Cardiac septum (tissue), 1 donor: ENCODE results near the gene SMOC2. TPM values are rescaled to one million over a fixed set of nuclear protein-coding genes. Genes with fewer than 3 reads are reported as not detected.

ENCODE experiments used
- DNase-seq: peaks from one replicate; pipeline ENCODE4 v3.0.0-alpha.2; 2020; ENCODE audit warnings: low spot score
- intact Hi-C: fragments of 100-400 bp; cut with DNase I; formaldehyde crosslinking; loops from one replicate; pipeline ENCODE4 v1.14.0; 2022
- total RNA-seq: library from RNA; stranded (reverse); fragmentation: NEBNext Ultra II Directional; extraction: Animal tissue kit (Norgen Biotek cat#: 25700); gene quantifications from one replicate; pipeline ENCODE4 v1.2.1, GENCODE V29; 2021
- donor health status: DM: no; HTN: no; CAD: no.

Gene SMOC2
- total RNA-seq, 1 donor from 2014 or later = 37.2 TPM

GRCh38 chr6:168414336-168415097 lies 26.5 kb upstream of the SMOC2 start:
- intact Hi-C loops = no loop called here
- peak; percentile 19 for DNase-seq

DNA sequence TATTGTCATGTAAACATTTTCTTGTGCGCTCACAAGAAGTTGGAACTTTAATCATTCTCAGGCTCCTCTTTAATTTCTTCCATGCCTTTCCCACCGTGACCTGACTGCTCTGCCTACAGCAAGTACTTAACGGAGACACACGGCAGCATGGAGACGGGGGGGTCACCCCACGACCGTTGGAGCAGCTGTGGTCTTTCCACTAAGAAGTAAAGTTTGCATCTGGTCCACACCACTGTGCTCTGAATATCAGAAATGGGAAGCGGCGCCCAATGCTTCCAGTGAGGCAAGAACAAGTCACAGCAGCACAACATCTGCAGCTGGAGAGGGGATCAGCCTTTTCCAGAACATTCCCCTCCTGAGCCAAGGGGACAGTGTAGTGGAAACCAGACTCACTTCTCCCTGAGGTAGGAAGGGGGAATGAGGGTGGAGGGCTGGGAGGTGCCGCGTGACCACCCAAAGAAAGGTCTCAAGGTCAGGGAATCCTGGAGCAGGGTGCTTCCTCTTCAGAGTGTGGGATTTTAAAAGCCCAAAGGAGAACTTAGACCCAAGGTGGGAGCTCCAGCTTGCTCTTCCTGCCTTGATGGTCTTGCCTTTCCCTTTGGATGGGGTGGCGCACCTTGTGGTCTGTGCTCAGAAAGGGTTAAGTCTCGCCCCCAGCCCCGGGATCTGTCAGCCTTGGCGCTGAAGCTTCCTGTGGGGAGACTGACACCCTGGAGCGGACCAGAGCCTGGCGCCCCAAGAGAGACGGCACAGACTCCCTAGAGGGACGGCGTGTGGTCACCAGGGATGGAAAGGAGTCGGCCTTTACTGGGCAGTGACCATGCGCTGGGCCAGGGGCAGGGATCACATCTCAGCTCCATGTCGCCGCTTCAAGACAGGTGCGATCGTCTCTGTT lies 25.6 kb upstream of the SMOC2 start:
- no peak for DNase-seq
- intact Hi-C loops = no loop called here

GRCh38 chr6:168415993-168416530 lies 24.9 kb upstream of the SMOC2 start:
- no peak for DNase-seq
- intact Hi-C loops = no loop called here

GRCh38 chr6:168416531-168416930 lies 24.5 kb upstream of the SMOC2 start:
- intact Hi-C loops = no loop called here
- DNase-seq = peak; percentile 57

- intact Hi-C loops = no loop called here
- DNase-seq = no peak
Measured at GRCh38 chr6:168417191-168417590, 23.8 kb upstream of the SMOC2 start.

- DNase-seq = no peak
- intact Hi-C loops = no loop called here
Measured at GRCh38 chr6:168417679-168418557, 23.1 kb upstream of the SMOC2 start.

GRCh38 chr6:168418711-168419121 lies 22.3 kb upstream of the SMOC2 start:
- no peak for DNase-seq
- intact Hi-C loops = no loop called here

- intact Hi-C loops = no loop called here
- DNase-seq = no peak
Measured at GRCh38 chr6:168419569-168419968, 21.4 kb upstream of the SMOC2 start.

DNA sequence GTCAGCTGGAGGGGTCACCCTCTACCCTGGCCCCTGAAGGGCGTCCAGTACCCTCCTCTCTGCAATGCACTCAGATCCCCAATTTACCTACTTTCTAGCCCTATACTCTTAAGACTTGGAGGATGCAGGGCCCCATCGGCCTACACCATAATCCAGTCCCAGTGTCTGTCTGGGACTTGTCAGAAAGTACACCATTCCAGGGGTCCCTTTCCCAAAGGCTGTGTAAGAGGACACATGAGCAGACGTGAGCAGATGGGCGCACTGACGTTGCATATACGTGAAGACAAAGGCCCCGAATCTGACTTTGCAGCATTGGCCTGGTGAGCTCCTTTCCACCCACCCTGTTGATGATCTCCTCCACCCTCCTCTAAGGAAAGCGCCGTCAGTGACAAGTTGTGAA lies 20.9 kb upstream of the SMOC2 start:
- intact Hi-C loops = no loop called here
- DNase-seq = peak; percentile 53

DNA sequence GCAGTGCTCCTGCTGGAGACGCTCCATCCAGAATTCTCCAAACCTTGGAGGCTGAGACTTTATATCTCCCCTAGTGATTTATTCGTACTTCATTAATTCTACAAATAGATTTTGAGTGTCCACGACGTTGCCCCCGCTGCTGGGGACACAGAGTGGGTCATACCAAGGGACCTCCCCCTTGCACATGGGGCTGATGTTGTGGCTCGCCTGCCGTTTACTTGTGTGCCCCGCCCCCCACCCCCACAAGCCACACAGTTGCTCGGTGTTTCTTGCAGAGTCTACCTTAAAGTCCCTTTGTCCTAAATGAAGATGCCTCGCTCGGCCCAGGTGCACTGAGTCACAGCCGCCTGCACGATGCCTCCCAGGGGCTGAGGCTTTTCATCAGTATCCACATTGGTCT lies 20.3 kb upstream of the SMOC2 start:
- intact Hi-C loops = no loop called here

GRCh38 chr6:168427184-168427583 lies 13.8 kb upstream of the SMOC2 start:
- intact Hi-C loops = no loop called here
- no peak for DNase-seq

More for the DNA sequence above, 20.3 kb upstream of the SMOC2 start:
- DNase-seq = no peak

- intact Hi-C loops = no loop called here
- DNase-seq = no peak
Measured at GRCh38 chr6:168428052-168428826, 12.7 kb upstream of the SMOC2 start.

DNA sequence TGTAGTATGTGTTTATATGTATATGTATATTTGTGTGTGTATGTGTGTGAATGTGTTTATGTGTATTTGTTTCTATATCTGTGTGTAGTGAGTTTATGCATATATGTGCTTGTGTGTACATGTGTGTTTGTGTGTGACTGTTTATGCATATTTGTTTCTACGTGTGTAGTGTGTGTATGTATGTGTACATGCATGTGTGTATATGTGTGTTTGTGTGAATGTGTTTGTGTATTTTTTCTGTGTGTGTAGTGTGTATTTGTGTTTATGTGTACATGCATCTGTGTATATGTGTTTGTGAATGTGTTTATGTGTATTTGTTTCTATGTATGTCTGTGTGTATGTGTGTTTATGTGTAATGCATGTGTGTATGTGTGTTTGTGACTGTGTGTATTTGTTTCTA lies 12.1 kb upstream of the SMOC2 start:
- intact Hi-C loops = no loop called here

DNA sequence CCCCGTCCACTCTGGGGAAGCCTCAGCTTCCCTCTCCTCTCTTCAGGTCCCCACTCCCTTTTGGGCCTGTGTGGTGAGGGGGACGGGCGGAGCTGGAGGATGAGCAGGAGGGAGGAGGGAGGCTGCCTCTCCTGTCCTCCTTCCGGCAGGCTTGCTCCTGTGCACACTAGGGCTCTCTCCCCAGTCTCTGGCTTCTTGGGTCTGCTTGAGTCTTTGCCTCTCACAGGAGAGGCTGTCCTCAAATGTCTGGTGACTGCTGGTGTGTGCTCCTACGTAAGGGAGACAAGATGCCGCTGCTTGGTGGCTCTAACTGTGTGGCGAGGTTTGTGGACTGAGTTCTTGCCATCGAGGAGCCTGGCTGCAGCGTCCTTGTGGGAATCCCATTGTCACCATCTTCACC lies 8.8 kb upstream of the SMOC2 start:
- DNase-seq = no peak
- intact Hi-C loops = no loop called here

More for the DNA sequence above, 12.1 kb upstream of the SMOC2 start:
- no peak for DNase-seq

- intact Hi-C loops = no loop called here
Measured at GRCh38 chr6:168433898-168434297, 7.1 kb upstream of the SMOC2 start.

GRCh38 chr6:168434505-168434904 lies 6.5 kb upstream of the SMOC2 start:
- intact Hi-C loops = no loop called here
- no peak for DNase-seq

More at GRCh38 chr6:168433898-168434297, 7.1 kb upstream of the SMOC2 start:
- no peak for DNase-seq

DNA sequence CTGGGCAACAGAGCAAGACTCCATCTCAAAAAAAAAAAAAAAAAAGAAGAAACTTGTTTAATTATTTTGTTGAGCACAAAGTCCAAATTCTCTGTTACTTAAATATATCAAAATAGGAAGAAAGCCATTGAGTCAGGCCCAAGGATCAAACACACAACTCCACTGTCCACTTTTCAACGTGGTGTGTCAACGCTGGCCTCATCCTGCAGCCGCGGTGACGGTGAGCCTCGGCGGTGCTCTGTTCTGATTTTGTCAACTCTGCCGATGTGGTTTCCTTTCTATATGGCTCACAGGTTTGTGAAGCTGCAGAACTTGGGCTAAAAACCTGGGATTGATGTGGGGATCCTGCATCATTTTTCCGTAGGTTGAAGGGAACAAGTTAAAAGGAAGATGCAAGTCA lies 3.2 kb upstream of the SMOC2 start:
- DNase-seq = no peak
- intact Hi-C loops = no loop called here

DNA sequence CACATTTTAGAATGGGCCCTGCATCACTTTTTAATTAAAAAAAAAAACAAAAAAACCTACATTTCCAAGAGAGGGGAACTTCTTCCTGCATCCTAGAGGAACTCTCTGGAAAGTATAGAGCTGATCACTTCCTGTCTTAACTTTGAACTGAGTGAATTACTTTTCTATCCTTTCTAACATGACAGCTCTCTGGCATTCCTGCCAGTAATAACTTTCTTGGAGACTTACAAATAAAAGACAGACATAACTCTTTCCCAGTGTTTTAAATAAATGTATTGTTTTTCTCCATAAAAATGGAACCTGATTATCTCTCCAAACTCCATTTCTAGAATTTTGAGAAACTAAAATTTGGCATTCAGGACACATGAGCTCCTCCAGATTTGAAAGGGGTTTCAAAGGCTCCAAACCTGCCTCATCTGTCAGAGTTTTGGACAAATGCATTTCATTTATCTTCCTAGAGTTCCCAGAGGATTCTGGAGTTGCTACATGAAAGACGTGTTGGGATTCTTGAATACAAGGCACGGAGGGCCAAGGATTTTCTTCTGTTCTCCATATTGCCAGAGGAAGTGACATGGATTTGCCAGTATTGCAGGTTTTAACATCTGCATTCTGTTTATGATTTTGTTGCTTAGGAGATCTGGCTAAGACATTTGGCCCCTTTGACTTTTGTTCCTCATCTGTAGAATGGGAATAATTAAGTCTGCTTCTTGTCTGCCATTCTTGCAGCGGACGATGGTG lies 2.0 kb upstream of the SMOC2 start:
- intact Hi-C loops = no loop called here
- DNase-seq = no peak
